Endothelial cell (in vitro differentiated cells): Measurements from ENCODE around the gene MTA1. TPM values are rescaled to one million over a fixed set of nuclear protein-coding genes. Genes with fewer than 3 reads are reported as not detected.

ENCODE experiments used
- DNase-seq: peaks from one replicate; pipeline ENCODE4 v3.0.0; 2021; ENCODE audit warnings: low spot score
- H3K27ac Mint-ChIP-seq: one replicate; pipeline ENCODE4 v1.8.0; 2021; ENCODE audit warnings: mixed read lengths, inconsistent platforms; ENCODE audit not compliant: unreplicated experiment
- H3K27me3 Mint-ChIP-seq: one replicate; pipeline ENCODE4 v1.8.0; 2021; ENCODE audit warnings: mild to moderate bottlenecking, moderate library complexity, mixed read lengths, inconsistent platforms; ENCODE audit not compliant: unreplicated experiment
- H3K36me3 Mint-ChIP-seq: one replicate; pipeline ENCODE4 v1.8.0; 2021; ENCODE audit warnings: mild to moderate bottlenecking, low read depth, mixed read lengths, inconsistent platforms; ENCODE audit not compliant: unreplicated experiment
- H3K4me1 Mint-ChIP-seq: one replicate; pipeline ENCODE4 v1.8.0; 2021; ENCODE audit warnings: mild to moderate bottlenecking, mixed read lengths, inconsistent platforms; ENCODE audit not compliant: unreplicated experiment
- H3K4me3 Mint-ChIP-seq: one replicate; pipeline ENCODE4 v1.8.0; 2021; ENCODE audit warnings: mild to moderate bottlenecking, mixed read lengths, inconsistent platforms; ENCODE audit not compliant: unreplicated experiment
- H3K9me3 Mint-ChIP-seq: one replicate; pipeline ENCODE4 v1.8.0; 2021; ENCODE audit warnings: mixed read lengths, inconsistent platforms; ENCODE audit not compliant: unreplicated experiment
- total RNA-seq: library from RNA; stranded (reverse); fragmentation: NEBNext Ultra II Directional; extraction: Animal tissue kit (Norgen Biotek cat#: 25700); gene quantifications from one replicate; pipeline ENCODE4 v1.2.1, GENCODE V29; 2021; ENCODE audit not compliant: unreplicated experiment
- TF ChIP-seq, protein P1 (sequence below): fragments of 200-600 bp; sonication (generic); IDR thresholded peaks from one replicate; pipeline ENCODE4 v1.5.0; 2021; ENCODE audit warnings: antibody characterized with exemption; ENCODE audit not compliant: unreplicated experiment

Gene MTA1
- total RNA-seq, 1 donor from 2014 or later = 150 TPM

GRCh38 chr14:105508601-105509000 is 89.0 kb downstream of the MTA1 start:
- DNase-seq = no peak

DNA sequence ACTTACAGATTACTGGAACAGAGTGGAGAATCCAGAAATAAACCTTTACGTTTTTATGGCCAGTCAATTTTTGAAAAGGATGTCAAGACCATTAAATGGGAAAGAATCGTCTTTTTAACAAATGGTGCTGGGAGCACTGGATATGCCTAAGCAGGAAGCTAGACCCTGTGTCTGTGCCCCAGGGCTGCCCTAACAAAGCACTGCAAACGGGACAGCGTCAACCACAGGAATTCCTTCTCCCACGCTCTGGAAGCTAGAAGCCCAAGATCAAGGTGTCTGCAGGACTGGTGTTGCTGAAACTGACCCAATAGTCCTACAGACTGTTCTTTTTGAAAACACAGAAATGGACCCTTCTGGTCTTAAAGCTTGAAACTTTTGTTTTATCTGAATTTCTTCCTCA is 97.5 kb downstream of the MTA1 start:
- Mint-ChIP-seq H3K4me3 (no peak overlapping the region), H3K27ac (no peak overlapping the region), H3K9me3 (no peaks in the 10 kb centered on the region), H3K27me3 (peaks cover 11% of the 10 kb centered on the region), H3K36me3 (no peaks in the 10 kb centered on the region), H3K4me1 (no peaks in the 10 kb centered on the region)
- DNase-seq = no peak
- TF ChIP-seq, protein P1, sequence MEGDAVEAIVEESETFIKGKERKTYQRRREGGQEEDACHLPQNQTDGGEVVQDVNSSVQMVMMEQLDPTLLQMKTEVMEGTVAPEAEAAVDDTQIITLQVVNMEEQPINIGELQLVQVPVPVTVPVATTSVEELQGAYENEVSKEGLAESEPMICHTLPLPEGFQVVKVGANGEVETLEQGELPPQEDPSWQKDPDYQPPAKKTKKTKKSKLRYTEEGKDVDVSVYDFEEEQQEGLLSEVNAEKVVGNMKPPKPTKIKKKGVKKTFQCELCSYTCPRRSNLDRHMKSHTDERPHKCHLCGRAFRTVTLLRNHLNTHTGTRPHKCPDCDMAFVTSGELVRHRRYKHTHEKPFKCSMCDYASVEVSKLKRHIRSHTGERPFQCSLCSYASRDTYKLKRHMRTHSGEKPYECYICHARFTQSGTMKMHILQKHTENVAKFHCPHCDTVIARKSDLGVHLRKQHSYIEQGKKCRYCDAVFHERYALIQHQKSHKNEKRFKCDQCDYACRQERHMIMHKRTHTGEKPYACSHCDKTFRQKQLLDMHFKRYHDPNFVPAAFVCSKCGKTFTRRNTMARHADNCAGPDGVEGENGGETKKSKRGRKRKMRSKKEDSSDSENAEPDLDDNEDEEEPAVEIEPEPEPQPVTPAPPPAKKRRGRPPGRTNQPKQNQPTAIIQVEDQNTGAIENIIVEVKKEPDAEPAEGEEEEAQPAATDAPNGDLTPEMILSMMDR = no peak

More at GRCh38 chr14:105508601-105509000, 89.0 kb downstream of the MTA1 start:
- Mint-ChIP-seq H3K27ac (no peak overlapping the region), H3K27me3 (peaks cover 8% of the 10 kb centered on the region), H3K9me3 (no peaks in the 10 kb centered on the region), H3K4me3 (no peak overlapping the region), H3K4me1 (no peaks in the 10 kb centered on the region), H3K36me3 (no peaks in the 10 kb centered on the region)
- TF ChIP-seq, protein P1 = no peak

GRCh38 chr14:105519946-105520698 is 100.5 kb downstream of the MTA1 start:
- no peak overlapping the region for H3K27ac Mint-ChIP-seq
- H3K36me3 Mint-ChIP-seq = no peaks in the 10 kb centered on the region
- peaks cover 12% of the 10 kb centered on the region for H3K27me3 Mint-ChIP-seq
- no peaks in the 10 kb centered on the region for H3K9me3 Mint-ChIP-seq
- H3K4me3 Mint-ChIP-seq = no peak overlapping the region
- TF ChIP-seq, protein P1 = no peak
- no peak for DNase-seq
- no peaks in the 10 kb centered on the region for H3K4me1 Mint-ChIP-seq

Other genes with a start within 250 kb of the MTA1 start
- 135 TPM for gene NUDT14, start 238.5 kb upstream of the MTA1 start, total RNA-seq
- gene BTBD6, start 171.3 kb upstream of the MTA1 start, total RNA-seq = 45.1 TPM
- gene BRF1, start 118.8 kb upstream of the MTA1 start, total RNA-seq = 40.9 TPM
- gene PACS2, start 105.1 kb upstream of the MTA1 start, total RNA-seq = 113 TPM
- 1.1 TPM for gene TEX22, start 21.3 kb upstream of the MTA1 start, total RNA-seq
- 67.4 TPM for gene CRIP2, start 55.0 kb downstream of the MTA1 start, total RNA-seq
- gene CRIP1, start 67.1 kb downstream of the MTA1 start, total RNA-seq = 2.5 TPM
- 11.5 TPM for gene TEDC1, start 71.4 kb downstream of the MTA1 start, total RNA-seq
- 1.6 TPM for gene TMEM121, start 106.8 kb downstream of the MTA1 start, total RNA-seq